Measurements from ENCODE around the gene PTP4A2. TPM values are rescaled to one million over a fixed set of nuclear protein-coding genes. Genes with fewer than 3 reads are reported as not detected.
A peak's percentile ranks its signal among the peaks of the same experiment; 100 is the strongest.

PTP4A2 gene
- total and polyA plus RNA-seq, 10 of the 15 experiments (the other 5 are each of a cell fraction or from before 2014, with no cell fraction given), result 180 to 909 (median 375) TPM

DNA sequence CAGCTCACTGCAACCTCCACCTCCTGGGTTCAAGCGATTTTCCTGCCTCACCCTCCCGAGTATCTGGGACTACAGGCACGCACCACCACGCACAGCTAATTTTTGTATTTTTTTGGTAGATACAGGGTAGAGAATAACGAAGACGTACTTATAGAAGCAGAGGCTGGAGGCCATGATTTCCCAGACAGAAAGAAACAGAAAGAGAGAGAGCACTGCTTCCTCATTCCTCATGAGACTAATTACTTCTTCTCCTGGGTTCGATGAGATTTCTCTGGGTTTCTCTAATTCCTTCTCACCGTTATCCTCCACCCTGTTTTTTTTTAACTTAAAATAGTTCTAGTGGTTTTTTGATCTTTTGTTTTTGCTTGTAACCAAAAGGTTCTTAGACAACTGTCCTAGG lies 23.4 kb upstream of the PTP4A2 start (continued):
- TF ChIP-seq RAD21 (IDR thresholded peaks at IDR 0.05; ENCODE audit: insufficient read depth, low read depth, low read length) (no peak), FOXK2 (IDR thresholded peaks at IDR 0.05) (no peak), MEF2A (IDR thresholded peaks at IDR 0.05; ENCODE audit: insufficient read depth, low read depth, low read length) (peak; percentile 43; the same call in 1 of the 2 replicates), PBX3 (IDR thresholded peaks at IDR 0.05; ENCODE audit: insufficient replicate concordance, low read depth, low read length) (no peak), GATAD2B (conservative IDR thresholded peaks at IDR 0.05; ENCODE audit: low read depth) (peak; percentile 56; the same call in 1 of the 2 replicates), NFYB (IDR thresholded peaks at IDR 0.05; ENCODE audit: insufficient read depth, low read depth, low read length) (no peak), CEBPB (IDR thresholded peaks at IDR 0.05; ENCODE audit: borderline replicate concordance in 1 of 2, low read depth in 2 of 2, low read length in 2 of 2) (no peak), RELB (IDR thresholded peaks at IDR 0.05; ENCODE audit: low read depth) (peak; percentile 48; the same call in 1 of the 2 replicates), SPI1 (IDR thresholded peaks at IDR 0.05; ENCODE audit: borderline replicate concordance, insufficient read depth, low read depth, low read length) (peak; percentile 36; the same call in 1 of the 2 replicates), POLR2AphosphoS5 (IDR thresholded peaks at IDR 0.05; ENCODE audit: low read length) (0 out of 2 replicates have a peak, but pooled peaks have one; percentile 41), POLR2AphosphoS2 (IDR thresholded peaks at IDR 0.05; ENCODE audit: low read depth, low read length) (no peak), YY1 (IDR thresholded peaks at IDR 0.05; ENCODE audit: low read depth, low read length) (peak; percentile 75; the same call in 1 of the 2 replicates), TAF1 (IDR thresholded peaks at IDR 0.05; ENCODE audit: borderline replicate concordance, low read depth, low read length) (0 out of 2 replicates have a peak, but pooled peaks have one; percentile 4), MEF2B (IDR thresholded peaks at IDR 0.05; ENCODE audit: partially characterized antibody, poor library complexity, severe bottlenecking) (peak; percentile 93), TBL1XR1 (IDR thresholded peaks at IDR 0.05; ENCODE audit: low read depth, low read length) (no peak), MTA2 (IDR thresholded peaks at IDR 0.05; ENCODE audit: low read depth) (peak; percentile 61), EED (IDR thresholded peaks at IDR 0.05; ENCODE audit: low read depth) (peak; percentile 47; the same call in 1 of the 2 replicates), SREBF2 (IDR thresholded peaks at IDR 0.05; ENCODE audit: low read length) (no peak)
- TF ChIP-seq, protein P1, sequence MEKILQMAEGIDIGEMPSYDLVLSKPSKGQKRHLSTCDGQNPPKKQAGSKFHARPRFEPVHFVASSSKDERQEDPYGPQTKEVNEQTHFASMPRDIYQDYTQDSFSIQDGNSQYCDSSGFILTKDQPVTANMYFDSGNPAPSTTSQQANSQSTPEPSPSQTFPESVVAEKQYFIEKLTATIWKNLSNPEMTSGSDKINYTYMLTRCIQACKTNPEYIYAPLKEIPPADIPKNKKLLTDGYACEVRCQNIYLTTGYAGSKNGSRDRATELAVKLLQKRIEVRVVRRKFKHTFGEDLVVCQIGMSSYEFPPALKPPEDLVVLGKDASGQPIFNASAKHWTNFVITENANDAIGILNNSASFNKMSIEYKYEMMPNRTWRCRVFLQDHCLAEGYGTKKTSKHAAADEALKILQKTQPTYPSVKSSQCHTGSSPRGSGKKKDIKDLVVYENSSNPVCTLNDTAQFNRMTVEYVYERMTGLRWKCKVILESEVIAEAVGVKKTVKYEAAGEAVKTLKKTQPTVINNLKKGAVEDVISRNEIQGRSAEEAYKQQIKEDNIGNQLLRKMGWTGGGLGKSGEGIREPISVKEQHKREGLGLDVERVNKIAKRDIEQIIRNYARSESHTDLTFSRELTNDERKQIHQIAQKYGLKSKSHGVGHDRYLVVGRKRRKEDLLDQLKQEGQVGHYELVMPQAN (conservative IDR thresholded peaks at IDR 0.05), result no peak
- TF ChIP-seq, protein P2, sequence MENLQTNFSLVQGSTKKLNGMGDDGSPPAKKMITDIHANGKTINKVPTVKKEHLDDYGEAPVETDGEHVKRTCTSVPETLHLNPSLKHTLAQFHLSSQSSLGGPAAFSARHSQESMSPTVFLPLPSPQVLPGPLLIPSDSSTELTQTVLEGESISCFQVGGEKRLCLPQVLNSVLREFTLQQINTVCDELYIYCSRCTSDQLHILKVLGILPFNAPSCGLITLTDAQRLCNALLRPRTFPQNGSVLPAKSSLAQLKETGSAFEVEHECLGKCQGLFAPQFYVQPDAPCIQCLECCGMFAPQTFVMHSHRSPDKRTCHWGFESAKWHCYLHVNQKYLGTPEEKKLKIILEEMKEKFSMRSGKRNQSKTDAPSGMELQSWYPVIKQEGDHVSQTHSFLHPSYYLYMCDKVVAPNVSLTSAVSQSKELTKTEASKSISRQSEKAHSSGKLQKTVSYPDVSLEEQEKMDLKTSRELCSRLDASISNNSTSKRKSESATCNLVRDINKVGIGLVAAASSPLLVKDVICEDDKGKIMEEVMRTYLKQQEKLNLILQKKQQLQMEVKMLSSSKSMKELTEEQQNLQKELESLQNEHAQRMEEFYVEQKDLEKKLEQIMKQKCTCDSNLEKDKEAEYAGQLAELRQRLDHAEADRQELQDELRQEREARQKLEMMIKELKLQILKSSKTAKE (IDR thresholded peaks at IDR 0.05; ENCODE audit: low read depth, poor library complexity, severe bottlenecking), result peak; percentile 32
- TF ChIP-seq, protein P3, sequence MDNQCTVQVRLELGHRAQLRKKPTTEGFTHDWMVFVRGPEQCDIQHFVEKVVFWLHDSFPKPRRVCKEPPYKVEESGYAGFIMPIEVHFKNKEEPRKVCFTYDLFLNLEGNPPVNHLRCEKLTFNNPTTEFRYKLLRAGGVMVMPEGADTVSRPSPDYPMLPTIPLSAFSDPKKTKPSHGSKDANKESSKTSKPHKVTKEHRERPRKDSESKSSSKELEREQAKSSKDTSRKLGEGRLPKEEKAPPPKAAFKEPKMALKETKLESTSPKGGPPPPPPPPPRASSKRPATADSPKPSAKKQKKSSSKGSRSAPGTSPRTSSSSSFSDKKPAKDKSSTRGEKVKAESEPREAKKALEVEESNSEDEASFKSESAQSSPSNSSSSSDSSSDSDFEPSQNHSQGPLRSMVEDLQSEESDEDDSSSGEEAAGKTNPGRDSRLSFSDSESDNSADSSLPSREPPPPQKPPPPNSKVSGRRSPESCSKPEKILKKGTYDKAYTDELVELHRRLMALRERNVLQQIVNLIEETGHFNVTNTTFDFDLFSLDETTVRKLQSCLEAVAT (IDR thresholded peaks at IDR 0.05), result peak; percentile 90

Measured in GM12878 (cell line).